Ascending aorta (tissue), 2 donors: ENCODE data around the gene ZGRF1. TPM values are rescaled to one million over a fixed set of nuclear protein-coding genes. Genes with fewer than 3 reads are reported as not detected.

Experiments
- DNase-seq, 2 donors: peaks; one replicate each; pipeline ENCODE4 v3.0.0-alpha.2; 2019; ENCODE audit warnings: low spot score in 2 of 2
- H3K27ac ChIP-seq, 2 donors: fragments of 200-600 bp; sonication (generic); one replicate each; pipeline ENCODE4 v1.5.1; 2016 to 2017; ENCODE audit warnings: mild to moderate bottlenecking in 1 of 2
- H3K27me3 ChIP-seq: fragments of 200-600 bp; sonication (generic); one replicate; pipeline ENCODE4 v1.5.1; 2017
- H3K36me3 ChIP-seq, 2 donors: fragments of 200-600 bp; sonication (generic); one replicate each; pipeline ENCODE4 v1.5.1; 2016
- H3K4me1 ChIP-seq, 2 donors: fragments of 200-600 bp; sonication (generic); one replicate each; pipeline ENCODE4 v1.5.1; 2016 to 2017; ENCODE audit warnings: mild to moderate bottlenecking in 1 of 2
- H3K4me3 ChIP-seq, 2 donors: fragments of 200-600 bp; sonication (generic); one replicate each; pipeline ENCODE4 v1.5.1; 2016 to 2017; ENCODE audit warnings: mild to moderate bottlenecking in 1 of 2
- H3K9me3 ChIP-seq, 2 donors: fragments of 200-600 bp; sonication (generic); one replicate each; pipeline ENCODE4 v1.5.1; 2016
- CTCF ChIP-seq, 3 experiments: fragments of 200-600 bp in 2 of 3; fragments of 450-650 bp in 1 of 3; sonication (generic) in 2 of 3; IDR thresholded peaks; one replicate each; pipeline ENCODE4 v1.5.1; 2016 to 2019; ENCODE audit warnings: antibody characterized with exemption in 3 of 3, mild to moderate bottlenecking in 1 of 3, moderate library complexity in 1 of 3
- intact Hi-C: fragments of 100-400 bp; cut with DNase I; formaldehyde crosslinking; loops from one replicate; pipeline ENCODE4 v1.15.1; 2023
- total RNA-seq: library from RNA; depleted of rRNA; stranded (reverse); fragments of >200 nt; gene quantifications from one replicate; pipeline ENCODE4 v1.1.0, GENCODE V29; 2016

The ZGRF1 gene
- total RNA-seq, 1 donor from 2014 or later: 0.11 TPM

GRCh38 chr4:112567536-112567935 is 69.2 kb downstream of the ZGRF1 start:
- intact Hi-C loops: no loop called here
- Histone ChIP-seq H3K27me3 (no peaks in the 10 kb centered on the region), H3K27ac (no peak overlapping the region), H3K9me3 (no peaks in the 10 kb centered on the region), H3K4me1 (no peaks in the 10 kb centered on the region), H3K36me3 (no peaks in the 10 kb centered on the region), H3K4me3 (no peak overlapping the region)
- DNase-seq: no peak
- no peak for TF ChIP-seq CTCF (IDR thresholded peaks at IDR 0.05)

- DNase-seq: no peak
- H3K4me3 ChIP-seq: no peak overlapping the region
- no peaks in the 10 kb centered on the region for H3K36me3 ChIP-seq
- no peak for TF ChIP-seq CTCF (IDR thresholded peaks at IDR 0.05)
- no peaks in the 10 kb centered on the region for H3K27me3 ChIP-seq
- no peak overlapping the region for H3K27ac ChIP-seq
- H3K4me1 ChIP-seq: no peaks in the 10 kb centered on the region
- H3K9me3 ChIP-seq: no peaks in the 10 kb centered on the region
- intact Hi-C loops: no loop called here
Observed at GRCh38 chr4:112564706-112565270, 71.9 kb downstream of the ZGRF1 start.

- Histone ChIP-seq H3K27ac (no peak overlapping the region), H3K4me1 (no peaks in the 10 kb centered on the region), H3K27me3 (no peaks in the 10 kb centered on the region), H3K4me3 (no peak overlapping the region), H3K36me3 (no peaks in the 10 kb centered on the region), H3K9me3 (no peaks in the 10 kb centered on the region)
- intact Hi-C loops: no loop called here
- no peak for DNase-seq
- TF ChIP-seq CTCF (IDR thresholded peaks at IDR 0.05): no peak
Observed at GRCh38 chr4:112563431-112564200, 73.1 kb downstream of the ZGRF1 start.

- intact Hi-C loops: no loop called here
- no peaks in the 10 kb centered on the region for H3K36me3 ChIP-seq
- no peak overlapping the region for H3K27ac ChIP-seq
- H3K27me3 ChIP-seq: no peaks in the 10 kb centered on the region
- H3K4me1 ChIP-seq: no peaks in the 10 kb centered on the region
- no peak for DNase-seq
- H3K9me3 ChIP-seq: no peaks in the 10 kb centered on the region
- no peak overlapping the region for H3K4me3 ChIP-seq
- no peak for TF ChIP-seq CTCF (IDR thresholded peaks at IDR 0.05)
Observed at GRCh38 chr4:112562254-112562879, 74.3 kb downstream of the ZGRF1 start.

GRCh38 chr4:112560084-112560483 is 76.6 kb downstream of the ZGRF1 start:
- no peak for TF ChIP-seq CTCF (IDR thresholded peaks at IDR 0.05)
- intact Hi-C loops: no loop called here
- DNase-seq: no peak
- no peaks in the 10 kb centered on the region for H3K9me3 ChIP-seq
- no peaks in the 10 kb centered on the region for H3K4me1 ChIP-seq
- H3K27me3 ChIP-seq: no peaks in the 10 kb centered on the region
- H3K27ac ChIP-seq: no peak overlapping the region
- H3K36me3 ChIP-seq: no peaks in the 10 kb centered on the region
- no peak overlapping the region for H3K4me3 ChIP-seq
